HG03565 (cell line): ENCODE results near the gene SH2B2.
"Not testable (repeated sequence)": the region's sequence is repeated elsewhere in the genome, so short reads cannot be mapped to it uniquely, and the experiment has no call there.

ENCODE experiments used
- ATAC-seq: cut with Tn5 transposase; IDR thresholded peaks from one replicate; pipeline ENCODE4 v1.9.1; 2021; ENCODE audit warnings: mild to moderate bottlenecking, moderate library complexity; ENCODE audit not compliant: unreplicated experiment

SH2B2 gene

DNA sequence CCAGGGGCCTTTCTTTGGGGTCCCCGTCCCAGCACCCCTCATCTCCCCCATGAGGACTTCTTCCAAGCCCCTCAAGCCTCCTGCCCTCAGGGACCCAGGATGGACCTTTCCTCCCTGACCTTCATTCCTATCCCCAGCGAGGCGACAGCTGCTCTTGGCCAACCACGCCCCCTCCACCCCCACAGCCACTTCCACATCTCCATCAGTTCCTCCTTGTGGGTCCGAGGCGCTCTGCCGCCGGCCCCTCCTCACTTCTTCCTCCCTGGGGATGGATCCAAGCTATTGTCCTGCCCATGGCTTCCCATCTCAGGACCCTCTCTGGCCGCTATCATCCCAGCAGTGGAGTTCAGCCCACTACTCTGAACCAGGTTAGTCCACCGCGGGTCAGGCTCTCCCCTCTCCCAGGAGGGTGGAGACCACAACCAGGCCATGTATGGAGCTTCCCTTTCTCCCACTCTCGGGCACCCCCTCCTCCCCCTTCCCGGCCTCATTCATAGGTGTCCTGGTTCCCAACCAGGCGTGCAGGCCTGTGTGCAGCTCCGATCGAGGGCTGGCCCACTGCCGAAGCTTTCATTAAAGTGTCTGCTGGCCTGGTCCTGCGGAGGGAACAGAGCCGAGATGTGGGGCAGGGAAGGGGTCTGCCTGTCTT is 1.7 kb upstream of the SH2B2 start:
- no peak for ATAC-seq

DNA sequence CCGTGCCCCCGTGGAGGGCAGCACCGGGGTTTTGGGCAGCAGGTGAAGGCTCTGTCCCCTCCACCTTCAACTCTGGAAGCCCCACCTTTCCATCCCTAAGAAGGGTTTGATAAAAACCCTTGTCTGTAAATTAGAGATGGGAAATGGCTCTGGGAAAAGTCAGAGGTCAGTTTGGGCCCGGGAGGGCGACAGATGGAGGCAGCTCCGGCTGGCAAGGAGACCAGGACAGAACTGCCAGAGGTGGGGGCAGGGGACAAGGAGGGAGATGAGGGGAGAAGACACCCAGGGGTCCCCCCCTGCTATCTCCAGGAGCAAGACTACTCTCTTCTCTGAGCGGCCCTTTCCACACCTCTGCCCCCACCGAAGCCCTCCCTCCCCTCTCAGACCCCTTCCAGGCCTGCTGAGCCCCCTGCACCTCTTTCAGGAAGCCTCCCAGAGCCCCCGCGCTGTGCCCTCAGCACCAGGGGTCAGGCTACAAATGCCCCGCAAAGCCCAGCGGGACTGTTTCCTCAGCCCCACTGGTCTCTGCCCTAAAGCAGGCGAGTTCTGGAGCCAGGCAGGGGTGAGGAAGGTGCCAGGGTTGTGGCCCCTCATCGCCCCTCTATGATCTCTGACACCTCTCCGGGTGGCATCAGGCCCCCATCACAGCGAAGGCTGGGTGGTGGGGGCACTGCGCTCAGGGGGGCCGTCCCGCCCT is 980 bp upstream of the SH2B2 start:
- ATAC-seq = no peak

DNA sequence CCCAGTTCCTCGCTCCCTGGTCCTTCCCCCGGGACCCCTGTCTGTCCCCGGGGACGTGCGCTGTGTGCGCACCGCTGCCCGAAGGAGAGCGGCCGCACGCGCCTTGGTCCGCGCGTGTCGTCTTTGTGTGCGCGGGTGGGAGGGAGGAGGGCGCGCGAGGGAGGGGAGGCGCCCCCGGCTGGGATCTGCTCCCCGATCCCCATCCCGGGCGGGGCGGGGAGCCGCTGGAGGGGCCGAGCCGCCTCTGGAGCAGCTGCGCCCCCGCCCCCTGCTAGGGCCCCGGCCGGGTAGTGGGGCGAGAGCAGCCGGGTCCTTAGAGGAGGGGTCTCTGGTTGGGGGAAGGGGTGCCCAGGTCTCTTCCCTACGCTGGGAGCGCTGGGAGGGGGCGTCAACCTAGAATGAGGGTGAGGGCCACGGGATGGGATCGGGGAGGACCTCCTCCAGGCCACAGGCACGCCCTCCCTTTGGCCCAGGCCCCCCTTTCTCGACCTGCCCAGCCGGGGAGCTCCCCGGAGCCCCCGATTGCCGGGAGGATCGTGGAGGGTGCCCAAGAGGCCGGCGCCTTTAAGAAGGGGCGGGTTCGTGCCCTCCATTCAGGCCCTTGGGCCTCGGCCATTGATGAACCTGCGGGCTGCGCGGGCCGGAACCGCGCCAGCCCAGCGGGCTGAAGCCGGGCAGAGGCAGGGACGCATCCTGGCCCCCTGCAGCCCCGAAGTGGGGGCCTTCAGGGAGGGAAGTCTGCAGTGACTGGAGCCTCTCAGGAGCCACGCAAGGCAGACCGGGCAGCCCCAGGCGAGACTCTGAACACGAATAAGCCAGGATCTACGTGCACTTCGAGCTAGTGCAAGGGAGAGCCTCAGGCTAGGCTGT is 678 bp downstream of the SH2B2 start:
- ATAC-seq = no peak

DNA sequence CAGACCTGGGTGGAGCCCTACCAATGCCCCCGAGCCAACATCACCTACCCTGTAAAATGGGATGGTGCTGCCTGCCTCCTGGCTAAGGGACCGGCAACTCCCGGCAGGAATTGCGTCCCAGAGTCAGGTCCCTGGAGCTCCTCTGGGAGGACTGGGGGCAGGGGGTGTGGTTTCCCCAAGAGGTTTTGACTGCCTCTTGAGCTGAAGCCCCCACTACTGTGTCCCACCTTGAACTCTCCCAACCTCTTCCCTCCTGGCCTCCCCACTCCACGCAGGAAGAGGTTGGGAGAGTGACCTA is 1.3 kb downstream of the SH2B2 start:
- no peak for ATAC-seq

DNA sequence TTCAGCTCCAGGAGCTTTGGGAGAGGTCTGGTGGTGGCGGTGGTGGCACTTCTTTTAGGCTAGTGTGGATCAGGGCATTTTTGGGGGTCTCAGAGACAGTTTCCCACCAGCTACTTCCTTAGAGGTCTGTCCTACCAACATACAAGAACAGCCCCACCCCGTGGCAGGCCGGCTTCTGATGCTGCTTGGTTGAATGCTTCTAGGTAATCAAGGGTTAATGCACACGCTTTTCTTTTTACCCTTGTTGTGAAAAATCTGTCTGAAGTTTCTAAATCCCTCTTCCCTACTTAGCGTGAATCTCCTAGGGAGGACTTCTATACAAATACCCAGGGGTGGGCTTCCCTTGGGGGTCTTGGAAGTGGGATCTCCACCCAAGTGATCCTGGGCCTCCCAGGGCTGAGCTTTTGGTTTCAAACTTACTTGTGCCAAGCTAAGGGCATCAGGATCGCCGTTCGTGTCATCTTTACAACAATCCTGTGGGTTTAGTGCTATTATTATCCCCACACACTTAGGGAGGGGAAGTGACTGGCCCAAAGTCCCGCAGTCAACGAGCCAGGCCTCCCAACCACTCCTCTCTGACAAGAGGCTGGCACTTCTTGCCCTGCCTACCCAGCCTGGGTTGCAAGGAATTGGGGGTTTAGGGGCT is 1.7 kb downstream of the SH2B2 start:
- no peak for ATAC-seq

DNA sequence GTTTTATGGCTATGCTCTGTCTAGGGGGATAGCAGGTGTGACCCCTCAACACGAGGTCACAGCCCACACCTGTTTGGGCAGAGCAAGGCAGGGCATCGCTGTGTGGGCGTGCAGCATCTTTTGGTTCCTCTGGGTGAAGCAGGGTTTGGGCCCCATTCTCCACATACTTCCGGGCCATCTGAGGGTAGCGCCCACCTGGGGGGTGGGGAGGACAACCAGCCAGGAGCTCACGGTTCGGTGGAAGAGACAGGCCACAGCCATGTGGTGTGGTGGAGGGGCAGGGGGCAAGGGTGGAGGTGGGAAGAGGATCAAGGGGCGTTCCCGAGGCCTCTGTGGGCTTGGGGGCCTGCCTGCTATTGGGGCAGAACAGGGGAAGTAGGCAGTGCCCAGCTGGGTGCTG is 2.4 kb downstream of the SH2B2 start:
- no peak for ATAC-seq

DNA sequence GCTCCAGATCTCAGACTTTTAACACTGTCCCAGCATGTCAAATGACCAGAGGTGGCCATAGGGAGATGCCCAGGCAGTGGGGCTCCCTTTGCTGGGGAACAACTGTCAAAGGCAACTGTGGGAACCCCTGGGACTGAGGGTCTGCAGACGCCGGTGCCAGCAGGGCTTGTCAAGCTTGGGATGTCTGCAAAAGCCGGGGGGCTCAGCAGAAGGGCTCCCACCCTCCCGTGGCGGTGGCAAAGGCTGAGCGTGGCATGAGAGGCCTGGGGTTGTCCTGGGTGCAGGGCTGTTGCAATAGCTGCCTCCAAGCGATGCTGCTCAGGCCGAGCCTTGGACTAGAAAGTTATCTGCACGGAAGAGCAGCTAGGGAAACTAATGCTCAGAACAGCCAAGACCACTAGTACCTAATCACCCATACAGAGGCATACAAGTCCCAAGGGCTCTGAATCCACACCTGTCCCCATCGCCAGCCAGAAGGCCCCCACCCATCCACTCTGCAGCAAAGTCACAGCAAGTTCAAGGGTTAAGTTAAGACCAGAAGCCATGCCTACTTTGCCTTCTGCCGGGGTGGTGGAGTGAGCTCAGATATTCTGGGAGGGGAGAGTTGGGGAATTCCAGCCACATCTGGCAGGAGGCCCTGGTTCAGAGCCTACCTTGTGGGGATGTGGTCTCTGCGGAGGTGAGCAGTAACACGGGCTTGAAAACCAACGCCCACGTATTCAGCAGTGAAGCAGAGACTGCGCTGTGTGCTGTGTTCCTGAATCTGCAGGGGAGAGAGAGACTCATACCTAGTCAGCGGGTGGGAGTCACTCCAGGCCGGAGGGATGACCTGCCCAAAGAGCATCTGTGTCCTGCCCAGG is 4.6 kb downstream of the SH2B2 start:
- ATAC-seq = peak; percentile 30

DNA sequence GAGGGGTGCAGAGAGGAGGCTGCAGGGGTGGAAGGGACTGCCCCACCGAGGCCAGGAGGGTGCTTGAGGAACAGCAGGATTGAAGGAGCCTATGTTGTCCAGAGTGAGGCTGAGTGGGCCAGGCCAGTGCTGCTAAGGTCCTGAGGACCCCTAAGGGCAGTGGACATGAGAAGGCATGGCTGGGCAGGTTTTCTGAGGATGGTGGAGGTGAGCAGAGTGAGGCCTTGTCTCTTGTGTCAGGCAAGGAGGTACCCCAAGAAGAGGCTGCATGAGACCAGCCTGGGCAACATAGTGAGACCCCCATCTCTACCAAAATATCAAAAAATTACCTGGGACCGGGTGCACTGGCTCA is 5.2 kb downstream of the SH2B2 start:
- no peak for ATAC-seq

DNA sequence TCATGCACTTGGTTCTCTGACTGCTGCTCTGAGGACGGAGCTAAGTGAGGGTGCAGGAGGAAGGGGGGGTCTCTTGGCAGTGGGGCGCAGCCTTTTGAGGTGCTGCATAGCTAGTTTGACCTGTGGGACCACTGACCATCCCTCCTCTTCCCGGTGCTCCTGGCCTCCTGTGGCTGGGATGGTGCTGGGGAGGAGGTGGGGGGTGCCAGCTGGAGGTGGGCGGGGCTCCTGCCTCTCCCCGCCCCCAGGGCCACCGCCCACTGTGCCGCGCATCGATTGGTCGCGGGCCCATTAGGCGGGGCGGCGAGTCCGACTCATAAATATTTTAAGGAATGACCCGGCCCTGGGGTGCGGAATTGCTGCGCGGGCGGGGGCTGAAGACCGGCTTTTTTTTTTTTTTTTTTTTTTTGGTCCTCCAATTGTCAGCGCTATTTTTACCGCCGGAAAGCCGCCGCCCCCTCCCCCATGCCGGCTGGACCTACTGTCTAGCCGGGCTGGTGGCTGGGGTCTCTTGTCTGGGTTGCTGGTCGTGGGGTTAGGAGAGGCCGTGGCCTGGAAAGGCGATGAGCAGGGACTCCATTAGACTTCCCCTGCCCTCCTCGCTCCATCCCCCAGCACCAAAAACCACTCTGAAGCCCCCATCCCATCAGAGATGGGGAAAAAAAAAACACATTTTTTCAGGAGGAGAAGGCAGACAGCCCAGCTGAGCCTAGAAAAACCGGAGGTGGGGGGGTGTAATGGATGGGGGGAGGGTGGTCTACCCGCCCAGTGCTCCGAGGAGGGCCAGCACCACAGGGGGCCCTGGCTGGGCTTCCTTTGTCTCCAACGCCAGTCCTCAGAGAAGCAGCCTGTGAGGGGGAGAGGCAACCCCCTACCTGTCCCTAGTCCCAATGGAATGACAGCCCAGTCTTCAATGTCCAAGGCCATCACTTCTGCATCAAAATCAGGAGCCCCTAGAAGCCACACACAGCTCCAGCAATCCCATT is 6.4 kb downstream of the SH2B2 start:
- ATAC-seq = no peak

DNA sequence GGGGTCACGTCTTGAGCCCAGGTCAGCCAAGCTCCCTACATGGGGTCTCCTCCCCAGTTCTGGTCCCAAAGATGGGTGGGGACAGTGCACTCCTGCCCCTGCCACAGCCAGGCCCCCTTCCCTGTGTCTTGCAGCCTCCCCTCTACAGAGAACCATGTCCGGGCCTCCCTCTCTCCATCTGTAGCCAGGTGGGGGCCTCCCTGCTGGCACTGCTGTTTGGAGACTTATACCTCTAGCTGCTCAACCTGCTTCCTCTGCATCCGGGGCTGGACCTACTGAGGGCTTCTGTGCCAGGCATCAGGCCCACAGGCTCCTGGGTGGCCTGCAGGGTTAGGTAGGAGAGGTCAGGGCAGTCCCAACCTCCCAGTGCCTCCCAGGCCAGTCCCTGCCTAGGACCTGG is 7.9 kb downstream of the SH2B2 start:
- ATAC-seq = no peak

DNA sequence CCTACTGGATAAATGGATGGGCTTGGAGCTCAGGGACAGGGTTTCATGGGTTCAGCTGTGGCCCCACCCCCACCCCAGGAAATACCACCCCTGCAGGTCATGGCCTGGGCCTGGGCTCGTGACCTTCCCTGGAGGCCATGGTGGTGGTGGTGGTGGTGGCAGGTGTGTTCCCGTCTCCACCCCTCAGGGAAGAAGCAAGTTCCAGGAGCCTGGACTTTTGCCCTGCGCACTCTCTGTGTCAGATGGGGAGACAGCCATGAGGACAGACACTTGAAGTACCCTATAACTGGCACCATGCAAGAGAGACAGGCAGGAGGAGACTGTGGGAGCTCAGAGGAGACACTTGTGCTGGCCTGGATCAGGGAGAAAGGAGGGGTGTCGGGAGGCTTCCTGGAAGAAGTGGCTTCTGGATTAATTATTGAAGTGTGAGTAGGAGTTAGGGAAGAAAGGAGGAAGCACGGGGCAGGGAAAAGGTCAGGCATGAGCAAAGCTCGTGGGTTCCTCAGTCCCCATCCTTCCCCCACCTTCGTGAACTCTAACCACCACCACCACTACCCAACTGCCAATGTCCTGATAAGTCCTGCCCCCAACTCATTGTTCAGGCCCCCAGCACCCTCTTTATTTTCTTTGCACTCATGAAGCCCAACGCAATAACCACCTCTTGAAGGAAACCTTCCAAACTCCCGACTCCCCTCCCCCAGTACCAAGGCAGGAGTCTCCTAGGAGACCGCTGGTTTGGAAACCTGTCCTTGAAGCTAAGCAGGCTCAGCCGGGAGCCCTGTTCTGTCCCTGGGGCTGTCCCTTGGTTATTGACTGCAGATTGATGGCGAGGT is 8.9 kb downstream of the SH2B2 start:
- ATAC-seq = no peak

DNA sequence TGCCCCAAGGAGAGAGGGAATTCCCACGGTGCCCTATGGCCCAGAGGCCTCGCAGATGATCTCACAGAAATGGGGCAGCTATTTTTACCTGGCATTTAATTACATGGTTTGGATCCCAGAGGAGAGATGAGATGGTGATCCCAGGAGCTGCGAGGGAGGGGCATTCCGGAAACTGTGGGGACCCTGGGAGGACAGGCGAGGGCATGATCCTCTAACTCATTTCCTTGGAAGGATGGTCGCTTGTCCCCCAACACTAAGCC is 9.4 kb downstream of the SH2B2 start:
- ATAC-seq = no peak

DNA sequence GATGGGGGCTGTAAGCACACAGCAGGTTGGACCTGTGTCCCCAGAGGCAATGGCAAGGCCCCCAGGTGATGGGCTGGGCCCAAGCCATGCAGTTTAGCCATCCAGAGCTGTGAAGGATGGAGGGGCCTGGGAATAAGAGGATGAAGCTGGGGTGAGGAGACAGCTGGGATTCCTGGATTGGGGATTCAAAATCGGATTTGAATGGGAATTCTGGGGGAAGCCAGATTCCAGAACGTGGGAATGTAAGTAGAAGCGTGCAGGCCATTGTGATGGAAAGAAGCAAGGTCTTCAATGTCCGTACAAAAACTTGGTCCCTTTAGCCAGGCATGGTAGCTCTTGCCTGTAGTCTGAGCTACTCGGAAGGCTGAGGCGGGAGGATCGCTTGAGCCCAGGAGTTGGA is 9.8 kb downstream of the SH2B2 start:
- no peak for ATAC-seq

DNA sequence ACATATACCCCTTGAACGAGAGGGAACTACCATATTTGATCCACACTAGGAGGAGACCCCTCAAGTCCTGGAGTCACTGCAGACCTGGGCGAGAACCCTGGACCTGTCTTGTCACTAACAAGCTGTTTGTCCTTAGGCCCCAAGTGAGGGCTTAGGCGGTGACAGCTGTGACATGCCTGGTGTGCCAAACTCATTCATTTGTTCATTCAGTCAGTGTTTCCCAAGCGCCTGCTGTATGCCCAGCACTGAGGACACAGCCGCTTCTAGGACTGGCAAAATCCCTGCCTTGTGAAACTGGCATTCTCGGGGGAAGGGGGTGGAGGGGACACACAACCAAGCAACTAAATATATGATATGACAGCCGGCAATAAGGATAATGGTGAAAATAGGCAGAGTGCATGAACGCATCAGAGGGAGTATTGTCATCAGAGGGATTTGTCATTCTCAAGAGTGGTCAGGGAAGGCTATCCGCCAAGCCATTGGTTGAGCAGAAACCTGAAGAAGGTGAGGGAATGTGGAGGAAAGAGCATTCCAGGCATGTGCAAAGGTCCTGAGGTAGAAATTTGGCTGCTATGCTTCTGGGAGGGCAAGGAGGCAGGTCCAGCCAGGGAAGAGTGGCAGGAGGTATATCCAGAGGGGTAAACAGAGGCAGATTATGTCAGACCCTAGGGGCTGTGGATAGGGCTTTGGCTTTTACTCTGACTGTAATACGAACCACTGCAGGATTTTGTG is 11.0 kb downstream of the SH2B2 start:
- ATAC-seq = no peak

DNA sequence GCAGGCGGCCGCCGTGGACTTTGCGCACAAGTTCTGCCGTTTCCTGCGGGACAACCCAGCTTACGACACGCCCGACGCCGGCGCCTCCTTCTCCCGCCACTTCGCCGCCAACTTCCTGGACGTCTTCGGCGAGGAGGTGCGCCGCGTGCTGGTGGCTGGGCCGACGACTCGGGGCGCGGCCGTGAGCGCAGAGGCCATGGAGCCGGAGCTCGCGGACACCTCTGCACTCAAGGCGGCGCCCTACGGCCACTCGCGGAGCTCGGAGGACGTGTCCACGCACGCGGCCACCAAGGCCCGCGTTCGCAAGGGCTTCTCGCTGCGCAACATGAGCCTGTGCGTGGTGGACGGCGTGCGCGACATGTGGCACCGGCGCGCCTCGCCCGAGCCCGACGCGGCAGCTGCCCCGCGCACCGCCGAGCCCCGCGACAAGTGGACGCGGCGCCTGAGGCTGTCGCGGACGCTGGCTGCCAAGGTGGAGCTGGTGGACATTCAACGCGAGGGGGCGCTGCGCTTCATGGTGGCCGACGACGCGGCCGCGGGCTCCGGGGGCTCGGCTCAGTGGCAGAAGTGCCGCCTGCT is 14.1 kb downstream of the SH2B2 start:
- no peak for ATAC-seq

DNA sequence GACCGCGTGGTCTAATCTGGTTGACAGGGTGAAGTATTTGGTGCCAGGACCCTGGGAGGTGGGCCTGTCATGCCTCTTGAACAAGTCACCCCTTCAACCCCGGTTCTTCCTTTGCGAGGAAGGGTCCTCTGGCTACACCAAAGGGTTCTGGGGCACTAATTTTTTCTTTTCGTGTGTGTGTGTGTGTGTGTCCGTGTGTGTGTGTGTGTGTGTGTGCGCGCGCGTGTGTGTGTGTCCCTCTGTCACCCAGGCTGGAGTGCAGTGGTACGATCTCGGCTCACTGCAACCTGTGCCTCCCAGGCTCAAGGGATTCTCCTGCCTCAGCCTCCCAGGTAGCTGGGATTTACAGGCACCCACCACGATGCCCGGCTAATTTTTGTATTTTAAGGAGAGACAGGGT is 14.7 kb downstream of the SH2B2 start:
- not testable (repeated sequence) for ATAC-seq

DNA sequence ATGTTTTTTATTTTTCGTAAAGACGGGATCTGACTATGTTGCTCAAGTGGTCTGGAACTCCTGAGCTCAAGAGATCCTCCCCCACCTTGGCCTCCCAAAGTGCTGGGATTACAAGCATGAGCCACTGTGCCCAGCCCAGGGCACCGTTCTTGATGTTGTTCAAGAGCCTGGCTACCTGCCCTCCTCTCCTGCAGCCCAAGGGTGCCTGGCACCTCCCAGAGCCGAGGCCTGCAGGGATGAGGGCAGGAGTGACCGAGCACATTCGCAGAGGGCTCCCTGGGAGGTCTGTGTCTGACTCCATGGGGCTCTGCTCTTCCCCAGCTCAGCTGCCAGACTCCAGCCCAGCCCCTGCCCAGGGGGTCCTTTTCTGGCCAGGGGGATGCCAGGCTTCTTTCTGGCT is 15.4 kb downstream of the SH2B2 start:
- ATAC-seq = no peak
